ENCODE data around the gene ADAM22.
"Not testable (repeated sequence)": the region's sequence is repeated elsewhere in the genome, so short reads cannot be mapped to it uniquely, and the experiment has no call there.

ADAM22 gene

DNA sequence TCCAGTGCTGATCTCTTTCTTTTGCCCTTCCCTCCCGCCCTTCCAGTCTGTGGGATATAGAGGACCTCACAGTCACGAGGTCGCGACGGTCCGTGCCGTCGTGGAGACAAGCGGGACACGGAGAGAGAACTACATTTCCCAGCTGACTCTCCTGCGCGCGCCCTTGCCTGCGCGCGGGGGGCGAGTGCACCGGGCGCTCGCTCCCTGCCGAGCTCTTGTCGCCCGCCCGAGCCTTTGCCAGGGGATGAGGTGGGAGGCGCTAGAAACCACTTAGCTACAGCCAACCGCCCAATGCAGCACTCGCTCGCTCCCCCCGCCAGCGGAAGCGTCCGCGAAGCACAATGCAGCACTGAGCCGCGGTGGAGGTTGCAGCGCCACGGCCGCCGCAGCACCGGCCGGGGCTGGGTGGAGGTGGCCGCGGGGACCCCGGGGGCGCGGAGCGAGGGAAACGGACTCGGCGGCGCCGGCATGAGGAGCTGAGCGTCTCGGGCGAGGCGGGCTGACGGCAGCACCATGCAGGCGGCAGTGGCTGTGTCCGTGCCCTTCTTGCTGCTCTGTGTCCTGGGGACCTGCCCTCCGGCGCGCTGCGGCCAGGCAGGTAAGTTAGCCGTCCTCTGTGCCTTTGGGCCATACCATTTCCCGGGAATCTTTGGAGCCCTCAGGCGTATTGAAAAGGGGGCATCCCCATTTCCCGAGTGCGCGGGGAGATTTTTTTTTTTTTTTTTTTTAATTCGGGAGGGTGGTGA, at the start of gene ADAM22:
Gene ADAM22 (plus strand): TSS at position 299 of the 746 bp plus-strand sequence. CDS start 215 bp downstream, at position 514.
- peak; percentile 94 for DNase-seq

DNA sequence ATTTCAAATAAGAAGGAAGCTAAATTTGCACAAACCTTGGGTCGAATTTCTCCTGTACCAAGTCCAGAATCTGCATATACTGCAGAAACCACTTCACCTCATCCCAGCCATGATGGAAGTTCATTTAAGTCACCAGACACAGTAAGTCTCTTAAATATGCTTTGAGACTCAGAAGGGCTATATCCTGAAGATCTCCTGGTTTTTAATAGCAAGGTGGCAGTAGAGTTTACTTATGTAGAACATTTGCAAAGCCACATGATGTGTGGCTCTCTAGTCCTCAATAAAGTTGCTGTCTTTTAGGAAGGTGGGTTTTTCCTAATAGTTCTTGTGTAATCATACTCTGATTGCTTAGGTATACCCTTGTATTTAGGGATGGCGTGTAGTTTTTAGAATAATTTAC, 49.0 kb upstream of the ADAM22 start:
- no peak for DNase-seq

DNA sequence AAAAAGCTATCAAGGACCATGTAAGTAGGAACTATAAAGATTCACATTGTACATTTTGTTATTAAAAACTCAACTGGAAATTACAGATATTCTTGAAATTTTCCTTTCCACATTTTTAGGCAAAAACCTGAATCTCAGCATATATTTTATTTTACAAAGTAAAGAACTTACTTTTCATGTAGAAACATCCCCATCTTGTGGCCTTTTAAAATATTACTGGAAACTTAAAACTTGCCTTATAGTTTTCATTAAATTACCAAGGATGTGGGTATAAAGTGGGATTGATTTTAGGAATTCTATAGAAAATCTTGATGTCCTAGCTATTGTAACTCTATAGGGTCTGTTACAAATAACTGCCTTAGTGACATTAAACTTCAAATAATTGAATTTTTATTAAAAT, 47.2 kb upstream of the ADAM22 start:
- DNase-seq, result peak; percentile 4

GRCh38 chr7:87895363-87895762, 38.7 kb upstream of the ADAM22 start:
- no peak for DNase-seq

DNA sequence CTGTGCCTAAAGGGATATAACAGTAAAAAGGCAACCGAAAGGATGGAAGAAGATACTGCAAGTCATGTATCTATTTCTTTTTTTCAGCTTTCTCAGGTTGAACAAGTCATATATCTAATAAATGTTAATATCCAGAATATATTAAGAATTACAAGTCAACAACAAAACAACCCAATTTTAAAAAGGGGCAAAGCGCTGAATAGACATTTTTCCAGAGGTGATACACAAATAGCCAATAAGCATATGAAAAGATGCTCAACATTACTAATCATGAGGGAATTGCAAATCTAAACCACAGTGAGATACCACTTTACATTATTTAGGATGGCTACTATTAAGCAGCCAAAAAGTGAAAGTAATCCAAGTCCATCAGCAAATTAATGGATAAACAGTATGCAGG, 34.8 kb upstream of the ADAM22 start:
- DNase-seq, result no peak

DNA sequence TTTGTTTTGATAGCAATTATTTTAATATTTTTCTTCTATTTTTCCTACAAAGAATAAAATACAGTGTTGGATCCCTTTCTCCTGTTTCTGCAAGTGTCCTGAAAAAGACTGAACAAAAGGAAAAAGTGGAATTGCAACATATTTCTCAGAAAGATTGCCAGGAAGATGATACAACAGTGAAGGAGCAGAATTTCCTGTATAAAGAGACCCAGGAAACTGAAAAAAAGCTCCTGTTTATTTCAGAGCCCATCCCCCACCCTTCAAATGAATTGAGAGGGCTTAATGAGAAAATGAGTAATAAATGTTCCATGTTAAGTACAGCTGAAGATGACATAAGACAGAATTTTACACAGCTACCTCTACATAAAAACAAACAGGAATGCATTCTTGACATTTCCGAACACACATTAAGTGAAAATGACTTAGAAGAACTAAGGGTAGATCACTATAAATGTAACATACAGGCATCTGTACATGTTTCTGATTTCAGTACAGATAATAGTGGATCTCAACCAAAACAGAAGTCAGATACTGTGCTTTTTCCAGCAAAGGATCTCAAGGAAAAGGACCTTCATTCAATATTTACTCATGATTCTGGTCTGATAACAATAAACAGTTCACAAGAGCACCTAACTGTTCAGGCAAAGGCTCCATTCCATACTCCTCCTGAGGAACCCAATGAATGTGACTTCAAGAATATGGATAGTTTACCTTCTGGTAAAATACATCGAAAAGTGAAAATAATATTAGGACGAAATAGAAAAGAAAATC, 26.7 kb upstream of the ADAM22 start:
- DNase-seq, result not testable (repeated sequence)

DNA sequence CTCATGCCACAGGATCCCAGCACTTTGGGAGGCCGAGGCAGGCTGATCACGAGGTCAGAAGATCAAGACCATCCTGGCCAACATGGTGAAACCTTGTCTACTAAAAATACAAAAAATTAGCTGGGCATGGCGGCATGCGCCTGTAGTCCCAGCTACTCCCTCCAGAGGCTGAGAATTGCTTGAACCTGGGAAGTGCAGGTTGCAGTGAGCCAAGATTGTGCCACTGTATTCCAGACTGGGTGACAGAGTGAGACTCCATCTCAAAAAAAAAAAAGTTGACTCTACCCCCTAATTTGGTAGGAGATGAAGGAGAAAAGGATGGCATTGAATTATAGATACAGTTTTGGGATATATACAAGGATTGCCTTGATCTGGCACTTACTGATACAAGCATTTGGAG, 25.2 kb upstream of the ADAM22 start:
- not testable (repeated sequence) for DNase-seq

DNA sequence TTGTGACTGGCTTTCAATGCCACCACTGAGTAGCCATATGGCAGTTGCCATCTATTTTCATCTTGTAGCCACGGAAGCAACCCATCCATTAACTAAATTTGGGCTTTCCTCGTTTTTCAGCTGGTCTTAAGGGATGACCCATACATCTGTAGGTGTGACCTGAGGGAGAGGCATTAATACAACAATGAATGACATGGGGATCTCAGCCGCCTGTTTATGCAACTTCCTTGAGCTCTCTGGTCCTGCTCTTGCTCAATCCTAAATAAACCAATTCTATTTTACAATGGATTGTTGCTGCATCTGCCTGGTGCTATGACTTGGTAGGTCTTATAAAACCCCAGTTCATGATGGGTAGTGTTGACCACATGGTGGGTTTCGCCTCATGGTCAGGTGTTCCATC, 21.9 kb upstream of the ADAM22 start:
- DNase-seq, result no peak

DNA sequence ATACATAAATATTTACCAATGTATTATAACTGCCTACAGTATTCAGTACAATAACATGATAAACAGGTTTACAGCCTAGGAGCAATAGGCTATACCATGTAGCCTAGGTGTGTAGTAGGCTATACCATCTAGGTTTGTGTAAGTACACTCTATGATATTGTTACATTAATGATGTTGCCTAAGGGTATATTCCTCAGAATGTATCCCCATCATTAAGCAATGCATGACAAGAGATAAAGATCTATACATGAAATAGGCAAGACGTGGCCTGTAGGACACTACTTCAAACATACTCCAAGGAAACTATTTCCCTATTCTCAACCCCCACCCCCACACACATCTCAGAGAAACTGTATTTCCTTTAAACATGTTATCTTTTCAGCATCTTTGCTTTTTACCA, 15.3 kb upstream of the ADAM22 start:
- no peak for DNase-seq

GRCh38 chr7:87919875-87920274, 14.2 kb upstream of the ADAM22 start:
- no peak for DNase-seq

- DNase-seq, result no peak
Measured at GRCh38 chr7:87920578-87920977, 13.5 kb upstream of the ADAM22 start.

- not testable (repeated sequence) for DNase-seq
Measured at GRCh38 chr7:87922759-87923395, 11.2 kb upstream of the ADAM22 start.

- DNase-seq, result no peak
Measured at GRCh38 chr7:87926581-87927461, 7.2 kb upstream of the ADAM22 start.

DNA sequence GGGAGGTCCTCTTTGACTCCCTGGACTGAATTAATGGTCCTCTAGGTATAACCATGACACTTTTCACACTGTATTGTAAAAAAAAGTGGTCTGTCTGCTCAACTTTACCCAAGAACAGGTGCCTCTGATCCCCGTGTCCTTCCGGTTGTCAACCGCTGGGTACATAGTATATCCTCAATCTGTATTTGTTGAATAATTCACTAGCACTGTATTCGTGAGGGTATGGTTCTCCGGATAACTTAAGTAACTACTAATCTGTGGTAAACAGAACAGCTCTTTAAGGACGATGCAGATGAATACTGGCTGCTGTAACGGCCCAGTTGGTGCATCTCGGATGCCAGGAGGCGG, 472 bp upstream of the ADAM22 start:
- no peak for DNase-seq

DNA sequence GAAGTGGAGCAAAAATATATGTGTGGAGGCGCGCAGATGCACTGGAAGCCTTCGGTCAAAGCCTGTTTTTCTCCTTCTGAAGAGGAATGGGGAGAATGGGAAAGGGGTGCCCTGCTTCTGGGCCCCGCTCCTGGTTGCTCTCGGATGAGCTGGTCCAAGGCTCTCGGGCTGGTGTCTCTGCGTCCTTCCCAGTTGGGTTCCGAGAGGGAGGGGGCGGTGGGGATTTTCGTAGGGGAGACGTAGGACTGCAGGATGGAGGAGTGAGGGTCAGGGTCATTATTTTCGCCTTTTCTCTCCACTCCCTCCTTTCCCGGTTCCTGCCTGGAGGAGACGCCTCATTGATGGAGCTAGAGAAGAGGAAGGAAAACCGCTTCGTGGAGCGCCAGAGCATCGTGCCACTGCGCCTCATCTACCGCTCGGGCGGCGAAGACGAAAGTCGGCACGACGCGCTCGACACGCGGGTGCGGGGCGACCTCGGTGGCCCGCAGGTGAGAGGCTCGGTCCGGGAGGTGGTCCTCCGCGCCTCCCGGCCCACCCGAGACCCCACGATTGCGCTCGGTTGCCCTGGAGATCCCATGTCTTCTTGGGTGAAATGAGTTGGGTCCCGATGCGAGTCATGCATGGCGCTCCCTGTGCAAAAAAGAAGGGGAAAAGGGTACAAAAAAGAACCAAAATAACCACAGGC, 790 bp downstream of the ADAM22 start:
- DNase-seq, result peak; percentile 21

GRCh38 chr7:87935384-87935706, 1.3 kb downstream of the ADAM22 start:
- DNase-seq, result no peak

DNA sequence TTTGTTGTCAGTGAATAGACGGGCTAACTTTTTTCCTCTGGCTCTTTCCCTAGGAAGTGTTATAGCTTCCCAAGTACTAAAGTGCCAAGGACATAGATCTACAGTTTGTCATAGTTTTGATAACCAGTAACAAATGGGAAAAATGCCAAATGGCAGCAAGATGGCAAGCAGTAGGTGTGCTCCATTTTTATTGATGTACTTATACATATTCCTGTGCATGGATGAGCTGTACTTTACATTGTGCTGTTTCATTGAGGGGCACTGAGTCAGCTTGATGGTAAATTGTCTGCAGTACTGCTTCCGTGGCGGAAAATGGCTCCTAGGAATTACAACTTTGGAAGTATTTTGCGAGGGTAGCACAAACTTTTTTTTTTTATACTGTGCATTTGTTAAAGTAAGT, 7.1 kb downstream of the ADAM22 start:
- DNase-seq, result no peak

- DNase-seq, result no peak
Measured at GRCh38 chr7:87944547-87944946, 10.5 kb downstream of the ADAM22 start.

DNA sequence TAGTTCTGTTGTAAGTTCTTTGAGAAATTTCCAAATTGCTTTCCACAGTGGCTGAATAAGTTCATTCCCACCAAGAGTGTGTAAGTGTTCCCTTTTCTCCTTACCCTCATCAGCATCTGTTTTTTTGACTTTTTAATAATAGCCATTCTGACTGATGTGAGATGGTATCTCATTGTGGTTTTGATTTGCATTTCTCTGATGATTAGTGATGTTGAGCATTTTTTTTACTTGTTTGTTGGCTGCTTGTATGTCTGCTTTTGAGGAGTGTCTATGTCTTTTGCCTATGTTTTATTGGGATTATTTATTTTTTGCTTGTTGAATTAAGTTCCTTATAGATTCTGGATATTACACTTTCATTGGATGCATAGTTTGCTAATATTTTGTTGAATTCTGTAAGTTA, 11.9 kb downstream of the ADAM22 start:
- not testable (repeated sequence) for DNase-seq

- no peak for DNase-seq
Measured at GRCh38 chr7:87948371-87948770, 14.3 kb downstream of the ADAM22 start.

GRCh38 chr7:87959336-87959735, 25.3 kb downstream of the ADAM22 start:
- DNase-seq, result no peak

DNA sequence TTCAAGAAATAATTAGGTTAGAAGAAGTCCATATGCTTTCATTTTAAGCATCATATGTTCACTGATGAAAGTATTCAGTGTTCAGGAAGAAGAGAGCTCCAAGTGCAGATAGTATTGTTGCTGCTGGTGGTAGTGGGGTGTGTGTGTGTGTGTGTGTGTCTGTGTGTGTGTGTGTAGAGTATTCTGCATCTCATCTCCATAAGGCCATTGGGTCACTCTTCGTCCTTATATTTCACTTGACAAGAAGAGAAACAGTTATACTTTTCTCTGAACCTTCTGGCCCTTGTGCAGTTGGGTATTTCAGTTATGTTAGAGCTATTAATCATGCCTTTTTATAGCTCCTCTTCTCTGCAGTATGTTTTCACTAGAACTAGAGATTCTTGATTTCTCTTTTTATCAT, 26.2 kb downstream of the ADAM22 start:
- no peak for DNase-seq

GRCh38 chr7:87961754-87962153, 27.7 kb downstream of the ADAM22 start:
- DNase-seq, result no peak
